OCI-LY1 (cell line): ENCODE data around the gene NMUR2.

Experiments used
- H2AFZ ChIP-seq: fragments of 200-600 bp; sonication (generic), shearing (Covaris generic); 2 replicates; pipeline ENCODE4 v1.6.0; 2014; ENCODE audit warnings: antibody characterized with exemption, mild to moderate bottlenecking, low read length
- H3F3A ChIP-seq: fragments of 200-600 bp; sonication (generic), shearing (Covaris generic); 2 replicates; pipeline ENCODE4 v1.6.0; 2014; ENCODE audit warnings: mild to moderate bottlenecking, antibody characterized with exemption, low read length, moderate library complexity; ENCODE audit not compliant: insufficient read depth
- H3K27ac ChIP-seq: fragments of 200-600 bp; sonication (generic); 2 replicates; pipeline ENCODE4 v1.5.1; 2014; ENCODE audit warnings: low read length, mixed run types, mild to moderate bottlenecking, low read depth; ENCODE audit not compliant: poor library complexity, severe bottlenecking
- H3K27me3 ChIP-seq: fragments of 200-600 bp; sonication (generic); 2 replicates; pipeline ENCODE4 v1.6.0; 2014; ENCODE audit warnings: antibody characterized with exemption, mild to moderate bottlenecking, low read length, moderate library complexity; ENCODE audit not compliant: insufficient read depth
- H3K36me3 ChIP-seq: fragments of 200-600 bp; sonication (generic); 2 replicates; pipeline ENCODE4 v1.6.1; 2014; ENCODE audit warnings: mild to moderate bottlenecking, antibody characterized with exemption, low read length, moderate library complexity, mixed read lengths; ENCODE audit not compliant: insufficient read depth
- H3K4me1 ChIP-seq: fragments of 200-600 bp; sonication (generic); 2 replicates; pipeline ENCODE4 v1.5.1; 2014; ENCODE audit warnings: mild to moderate bottlenecking, low read length, moderate library complexity; ENCODE audit not compliant: insufficient read depth, severe bottlenecking
- H3K4me2 ChIP-seq: fragments of 200-600 bp; sonication (generic), shearing (Covaris generic); 2 replicates; pipeline ENCODE4 v1.6.1; 2014; ENCODE audit warnings: low read length
- H3K4me3 ChIP-seq: fragments of 200-600 bp; sonication (generic); 2 replicates; pipeline ENCODE4 v1.5.1; 2014; ENCODE audit warnings: low read length, low read depth, mild to moderate bottlenecking, mixed read lengths; ENCODE audit not compliant: poor library complexity, severe bottlenecking
- H3K79me2 ChIP-seq: fragments of 200-600 bp; shearing (Covaris generic); 2 replicates; pipeline ENCODE4 v1.6.1; 2016; ENCODE audit warnings: mixed run types, low read length, mixed read lengths; ENCODE audit not compliant: insufficient read depth
- H3K9ac ChIP-seq: fragments of 200-600 bp; sonication (generic), shearing (Covaris generic); 2 replicates; pipeline ENCODE4 v1.6.1; 2014; ENCODE audit warnings: mild to moderate bottlenecking, low read length, mixed read lengths
- H3K9me2 ChIP-seq: fragments of 200-600 bp; sonication (generic), shearing (Covaris generic); 2 replicates; pipeline ENCODE4 v1.6.1; 2014; ENCODE audit warnings: low read depth, mild to moderate bottlenecking, low read length, mixed read lengths
- H3K9me3 ChIP-seq: fragments of 200-600 bp; shearing (Covaris generic); 2 replicates; pipeline ENCODE4 v1.6.1; 2014; ENCODE audit warnings: low read length, mixed read lengths
- H4K20me1 ChIP-seq: fragments of 200-600 bp; sonication (generic), shearing (Covaris generic); 2 replicates; pipeline ENCODE4 v1.6.0; 2016; ENCODE audit warnings: mild to moderate bottlenecking, low read length; ENCODE audit not compliant: insufficient read depth
- EZH2 ChIP-seq: fragments of 200-600 bp; sonication (generic), shearing (Covaris generic); IDR thresholded peaks from 2 replicates; pipeline ENCODE4 v1.8.0; 2017; ENCODE audit warnings: borderline replicate concordance, mixed run types, mild to moderate bottlenecking, antibody characterized with exemption, low read length, moderate library complexity, mixed read lengths
- TF ChIP-seq, protein P1 (sequence below): fragments of 200-600 bp; sonication (generic), shearing (Covaris generic); IDR thresholded peaks from 2 replicates; pipeline ENCODE4 v1.5.1; 2017; ENCODE audit warnings: mild to moderate bottlenecking, antibody characterized with exemption, low read length, moderate library complexity, mixed read lengths

Gene NMUR2

GRCh38 chr5:152406082-152406481, 1.0 kb upstream of the NMUR2 start:
- Histone ChIP-seq H3K27me3 (no peaks in the 10 kb centered on the region), H3K9me2 (no peaks in the 10 kb centered on the region), H3K4me1 (no peaks in the 10 kb centered on the region), H3K9ac (no peak overlapping the region), H3K79me2 (no peaks in the 10 kb centered on the region), H3K4me3 (no peak overlapping the region), H3K4me2 (no peak overlapping the region), H2AFZ (no peak overlapping the region), H3K36me3 (no peaks in the 10 kb centered on the region), H3K9me3 (no peaks in the 10 kb centered on the region), H4K20me1 (no peaks in the 10 kb centered on the region), H3F3A (no peaks in the 10 kb centered on the region), H3K27ac (no peak overlapping the region)
- no peak for TF ChIP-seq EZH2
- TF ChIP-seq, protein P1, sequence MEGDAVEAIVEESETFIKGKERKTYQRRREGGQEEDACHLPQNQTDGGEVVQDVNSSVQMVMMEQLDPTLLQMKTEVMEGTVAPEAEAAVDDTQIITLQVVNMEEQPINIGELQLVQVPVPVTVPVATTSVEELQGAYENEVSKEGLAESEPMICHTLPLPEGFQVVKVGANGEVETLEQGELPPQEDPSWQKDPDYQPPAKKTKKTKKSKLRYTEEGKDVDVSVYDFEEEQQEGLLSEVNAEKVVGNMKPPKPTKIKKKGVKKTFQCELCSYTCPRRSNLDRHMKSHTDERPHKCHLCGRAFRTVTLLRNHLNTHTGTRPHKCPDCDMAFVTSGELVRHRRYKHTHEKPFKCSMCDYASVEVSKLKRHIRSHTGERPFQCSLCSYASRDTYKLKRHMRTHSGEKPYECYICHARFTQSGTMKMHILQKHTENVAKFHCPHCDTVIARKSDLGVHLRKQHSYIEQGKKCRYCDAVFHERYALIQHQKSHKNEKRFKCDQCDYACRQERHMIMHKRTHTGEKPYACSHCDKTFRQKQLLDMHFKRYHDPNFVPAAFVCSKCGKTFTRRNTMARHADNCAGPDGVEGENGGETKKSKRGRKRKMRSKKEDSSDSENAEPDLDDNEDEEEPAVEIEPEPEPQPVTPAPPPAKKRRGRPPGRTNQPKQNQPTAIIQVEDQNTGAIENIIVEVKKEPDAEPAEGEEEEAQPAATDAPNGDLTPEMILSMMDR: no peak

DNA sequence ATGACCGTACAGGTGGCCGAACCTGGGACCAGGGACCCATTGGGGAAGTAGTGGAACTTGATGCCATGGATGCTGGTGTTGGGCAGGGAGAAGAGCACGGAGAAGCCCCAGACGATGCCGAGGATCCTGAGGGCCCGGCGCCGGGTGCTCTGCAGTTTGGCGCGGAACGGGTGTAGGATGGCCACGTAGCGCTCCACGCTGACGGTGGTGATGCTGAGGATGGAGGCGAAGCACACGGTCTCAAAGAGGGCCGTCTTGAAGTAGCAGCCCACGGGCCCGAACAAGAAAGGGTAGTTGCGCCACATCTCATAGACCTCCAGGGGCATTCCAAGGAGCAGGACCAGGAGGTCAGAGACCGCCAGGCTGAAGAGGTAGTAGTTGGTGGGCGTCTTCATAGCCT, 585 bp downstream of the NMUR2 start:
- TF ChIP-seq EZH2: no peak
- TF ChIP-seq, protein P1: no peak
- Histone ChIP-seq H2AFZ (no peak overlapping the region), H3K9me3 (no peaks in the 10 kb centered on the region), H3K4me3 (no peak overlapping the region), H3K79me2 (no peaks in the 10 kb centered on the region), H3K27ac (no peak overlapping the region), H3K36me3 (no peaks in the 10 kb centered on the region), H3K4me1 (no peaks in the 10 kb centered on the region), H3F3A (no peaks in the 10 kb centered on the region), H3K9ac (no peak overlapping the region), H4K20me1 (no peaks in the 10 kb centered on the region), H3K27me3 (no peaks in the 10 kb centered on the region), H3K4me2 (no peak overlapping the region), H3K9me2 (no peaks in the 10 kb centered on the region)

GRCh38 chr5:152403046-152403445, 2.0 kb downstream of the NMUR2 start:
- no peaks in the 10 kb centered on the region for H3K9me2 ChIP-seq
- no peaks in the 10 kb centered on the region for H3K4me1 ChIP-seq
- H3K9ac ChIP-seq: no peak overlapping the region
- H4K20me1 ChIP-seq: no peaks in the 10 kb centered on the region
- TF ChIP-seq EZH2: no peak
- TF ChIP-seq, protein P1: no peak
- no peaks in the 10 kb centered on the region for H3K79me2 ChIP-seq
- no peaks in the 10 kb centered on the region for H3K36me3 ChIP-seq
- H3K4me2 ChIP-seq: no peak overlapping the region
- no peak overlapping the region for H3K27ac ChIP-seq
- no peak overlapping the region for H2AFZ ChIP-seq
- H3K4me3 ChIP-seq: no peak overlapping the region
- H3K27me3 ChIP-seq: no peaks in the 10 kb centered on the region
- no peaks in the 10 kb centered on the region for H3K9me3 ChIP-seq
- no peaks in the 10 kb centered on the region for H3F3A ChIP-seq
